Liver (tissue), 9 donors: ENCODE data around the gene ZSWIM4. TPM values are rescaled to one million over a fixed set of nuclear protein-coding genes. Genes with fewer than 3 reads are reported as not detected.

ENCODE experiments used
- DNase-seq: peaks from one replicate; pipeline ENCODE4 v3.0.0-alpha.2; 2017; ENCODE audit warnings: low spot score
- H3K27ac ChIP-seq, 2 donors: one replicate each; pipeline ENCODE4 v1.7.0; 2013; ENCODE audit warnings: inconsistent platforms in 2 of 2, low read length in 2 of 2, control low read depth in 1 of 2, low read depth in 1 of 2, mild to moderate bottlenecking in 1 of 2
- H3K27me3 ChIP-seq, 4 donors: one replicate each; pipeline versions ENCODE4 v1.6.1 to v1.7.0; 2013; ENCODE audit warnings: low read length in 3 of 4, inconsistent platforms in 1 of 4, mild to moderate bottlenecking in 1 of 4, moderate library complexity in 1 of 4; ENCODE audit not compliant: control insufficient read depth in 4 of 4, insufficient read depth in 4 of 4
- H3K36me3 ChIP-seq, 4 donors: one replicate each; pipeline versions ENCODE4 v1.6.1 to v1.7.0; 2013; ENCODE audit warnings: low read length in 3 of 4, mild to moderate bottlenecking in 3 of 4, low read depth in 1 of 4, moderate library complexity in 1 of 4; ENCODE audit not compliant: control insufficient read depth in 4 of 4, insufficient read depth in 3 of 4
- H3K4me1 ChIP-seq, 4 donors: one replicate each; pipeline versions ENCODE4 v1.6.1 to v1.7.0; 2013; ENCODE audit warnings: low read length in 3 of 4, mild to moderate bottlenecking in 3 of 4, moderate library complexity in 1 of 4; ENCODE audit not compliant: control insufficient read depth in 4 of 4, insufficient read depth in 4 of 4
- H3K4me3 ChIP-seq, 3 donors: one replicate each; pipeline versions ENCODE4 v1.6.1 to v1.7.0; 2013; ENCODE audit warnings: low read length in 3 of 3, control low read depth in 1 of 3, low read depth in 1 of 3, mild to moderate bottlenecking in 1 of 3
- H3K9ac ChIP-seq, 2 donors: one replicate each; pipeline ENCODE4 v1.7.0; 2013; ENCODE audit warnings: low read length in 2 of 2, mild to moderate bottlenecking in 2 of 2, moderate library complexity in 2 of 2, control low read depth in 1 of 2, low read depth in 1 of 2
- H3K9me3 ChIP-seq, 4 donors: one replicate each; pipeline versions ENCODE4 v1.6.1 to v1.7.0; 2013; ENCODE audit warnings: low read length in 3 of 4; ENCODE audit not compliant: control insufficient read depth in 4 of 4
- ATF3 ChIP-seq: IDR thresholded peaks from 2 replicates; pipeline ENCODE4 v1.6.1; 2016; ENCODE audit warnings: antibody characterized with exemption
- CTCF ChIP-seq: fragments of 150-350 bp; IDR thresholded peaks from 2 replicates; pipeline ENCODE4 v1.5.1; 2017; ENCODE audit warnings: improper control_type of control experiment, low read depth, low read length; ENCODE audit not compliant: missing input control
- EGR1 ChIP-seq, 2 donors: IDR thresholded peaks; 2 replicates each; pipeline ENCODE4 v1.6.1; 2016 to 2018; ENCODE audit warnings: antibody characterized with exemption in 2 of 2, low read depth in 2 of 2
- FOXA1 ChIP-seq: IDR thresholded peaks from 2 replicates; pipeline ENCODE4 v1.6.1; 2016; ENCODE audit warnings: antibody characterized with exemption
- FOXA2 ChIP-seq: IDR thresholded peaks from 2 replicates; pipeline ENCODE4 v1.6.1; 2016; ENCODE audit warnings: antibody characterized with exemption
- GABPA ChIP-seq, 2 donors: IDR thresholded peaks in 1 of 2; conservative IDR thresholded peaks in 1 of 2; 2 replicates each; pipeline ENCODE4 v1.6.1; 2016; ENCODE audit warnings: antibody characterized with exemption in 2 of 2, mild to moderate bottlenecking in 1 of 2, moderate library complexity in 1 of 2
- HNF4A ChIP-seq, 2 donors: conservative IDR thresholded peaks; 2 replicates each; pipeline ENCODE4 v1.6.1; 2016; ENCODE audit warnings: antibody characterized with exemption in 2 of 2, mild to moderate bottlenecking in 2 of 2
- HNF4G ChIP-seq: IDR thresholded peaks from 2 replicates; pipeline ENCODE4 v1.6.1; 2016; ENCODE audit warnings: antibody characterized with exemption
- JUND ChIP-seq, 2 donors: IDR thresholded peaks; 2 replicates each; pipeline ENCODE4 v1.6.1; 2016; ENCODE audit warnings: antibody characterized with exemption in 2 of 2
- MAX ChIP-seq: IDR thresholded peaks from 2 replicates; pipeline ENCODE4 v1.6.1; 2016; ENCODE audit warnings: antibody characterized with exemption
- NR2F2 ChIP-seq: IDR thresholded peaks from 2 replicates; pipeline ENCODE4 v1.6.1; 2016; ENCODE audit warnings: antibody characterized with exemption
- RAD21 ChIP-seq, 2 donors: IDR thresholded peaks; 2 replicates each; pipeline ENCODE4 v1.6.1; 2016; ENCODE audit warnings: antibody characterized with exemption in 2 of 2, mild to moderate bottlenecking in 2 of 2
- REST ChIP-seq: IDR thresholded peaks from 2 replicates; pipeline ENCODE4 v1.6.1; 2016; ENCODE audit warnings: antibody characterized with exemption, mild to moderate bottlenecking
- RXRA ChIP-seq, 2 donors: IDR thresholded peaks; 2 replicates each; pipeline ENCODE4 v1.6.1; 2017 to 2018; ENCODE audit warnings: antibody characterized with exemption in 2 of 2, mild to moderate bottlenecking in 1 of 2
- SP1 ChIP-seq: IDR thresholded peaks from 2 replicates; pipeline ENCODE4 v1.6.1; 2018; ENCODE audit warnings: antibody characterized with exemption, mild to moderate bottlenecking
- TAF1 ChIP-seq: conservative IDR thresholded peaks from 2 replicates; pipeline ENCODE4 v1.6.1; 2016; ENCODE audit warnings: antibody characterized with exemption, mild to moderate bottlenecking
- YY1 ChIP-seq: IDR thresholded peaks from 2 replicates; pipeline ENCODE4 v1.6.1; 2016; ENCODE audit warnings: antibody characterized with exemption, mild to moderate bottlenecking
- ZBTB33 ChIP-seq: IDR thresholded peaks from 2 replicates; pipeline ENCODE4 v1.6.1; 2016; ENCODE audit warnings: antibody characterized with exemption
- WGBS: extraction: QIAGEN DNeasy Blood & Tissue Kit; methylation state at CpG from one replicate; pipeline ENCODE4 v1.1.7; 2013; 5-methylcytosine and 5-hydroxymethylcytosine counted together
- polyA plus RNA-seq, 2 donors: library from polyadenylated mRNA; stranded (reverse) in 1 of 2; unstranded in 1 of 2; fragments of 200-250 nt in 1 of 2; fragments of >200 nt in 1 of 2; fragmentation: Nextera tagmentation in 1 of 2; extraction: Ambion mirVana in 1 of 2; gene quantifications; one replicate each; pipeline versions ENCODE4 v1.2.1 to v1.2.3, GENCODE V29; 2013 to 2015
- total RNA-seq, 2 donors: library from RNA; depleted of rRNA; stranded (reverse); fragments of >200 nt; gene quantifications; one replicate each; pipeline ENCODE4 v1.2.3, GENCODE V29; 2014
- donor health status: healthy.
- donor health status: healthy.
- donor health status: healthy.
- donor health status: healthy.
- donor health status: healthy.

The ZSWIM4 gene
- total and polyA plus RNA-seq, 4 donors, result 0.14 to 2.2 (median 1.2) TPM

GRCh38 chr19:13765395-13766094, 29.7 kb upstream of the ZSWIM4 start:
- Histone ChIP-seq H3K27ac (peak overlapping the region in 1 of 2 donors; percentile 32), H3K4me1 (peaks cover 6 to 28% (median 21%) of the 10 kb centered on the region in 4 donors), H3K27me3 (no peaks in the 10 kb centered on the region), H3K4me3 (peak overlapping the region; percentile 67 to 76 (median 75)), H3K9ac (peak overlapping the region in 1 of 2 donors; percentile 73), H3K36me3 (peaks cover 8 to 22% (median 10%) of the 10 kb centered on the region in 4 donors), H3K9me3 (no peaks in the 10 kb centered on the region)
- DNase-seq, result no peak
- 56% methylated on average over 19 of the region's 19 CpGs for WGBS
- TF ChIP-seq EGR1 (IDR thresholded peaks at IDR 0.05; ENCODE audit: low read depth in 2 of 2), result no peak
- no peak for TF ChIP-seq FOXA1
- TF ChIP-seq RXRA (IDR thresholded peaks at IDR 0.05), result no peak
- no peak for TF ChIP-seq JUND (IDR thresholded peaks at IDR 0.05)
- TF ChIP-seq NR2F2, result no peak
- TF ChIP-seq HNF4G, result no peak
- TF ChIP-seq YY1, result no peak
- no peak for TF ChIP-seq CTCF
- TF ChIP-seq SP1, result no peak
- TF ChIP-seq REST, result no peak
- no peak for TF ChIP-seq MAX
- TF ChIP-seq GABPA (IDR thresholded peaks at IDR 0.05 in 1 of 2, conservative IDR thresholded peaks at IDR 0.05 in 1 of 2), result no peak
- no peak for TF ChIP-seq RAD21 (IDR thresholded peaks at IDR 0.05)
- no peak for TF ChIP-seq ATF3
- no peak for TF ChIP-seq FOXA2
- no peak for TF ChIP-seq ZBTB33
- no peak for TF ChIP-seq HNF4A (conservative IDR thresholded peaks at IDR 0.05)
- TF ChIP-seq TAF1, result no peak
